Activated CD4-positive, alpha-beta T cell treated with anti-CD3 and anti-CD28 coated beads for 36 hours (primary cell): ENCODE measurements around the gene TENM4. TPM values are rescaled to one million over a fixed set of nuclear protein-coding genes. Genes with fewer than 3 reads are reported as not detected.
"Not testable (repeated sequence)": the region's sequence is repeated elsewhere in the genome, so short reads cannot be mapped to it uniquely, and the experiment has no call there.

Source experiments
- ATAC-seq: fragments of 200-7000 bp; cut with Tn5 transposase; one replicate; pipeline ENCODE4 v1.10.0; 2021; ENCODE audit warnings: mild to moderate bottlenecking, moderate library complexity
- CTCF ChIA-PET: fragments of 350-600 bp; sonication (Branson Sonifier 250); formaldehyde crosslinking; loops from one replicate; lab custom pipeline; 2021; ENCODE audit warnings: antibody characterized with exemption; lab: Charles Lee
- POLR2A ChIA-PET: fragments of 350-600 bp; sonication (Branson Sonifier 250); formaldehyde crosslinking; loops from one replicate; lab custom pipeline; 2021; ENCODE audit warnings: antibody characterized with exemption, inconsistent platforms; lab: Charles Lee
- DNase-seq: peaks from one replicate; pipeline ENCODE4 v3.0.0-alpha.2; 2020
- H3K27ac Mint-ChIP-seq: one replicate; pipeline ENCODE4 v1.8.0; 2021; ENCODE audit warnings: mixed read lengths
- H3K27me3 Mint-ChIP-seq: one replicate; pipeline ENCODE4 v1.8.0; 2021; ENCODE audit warnings: mixed read lengths
- H3K36me3 Mint-ChIP-seq: one replicate; pipeline ENCODE4 v1.8.0; 2021; ENCODE audit warnings: low read depth, mixed read lengths
- H3K4me1 Mint-ChIP-seq: one replicate; pipeline ENCODE4 v1.8.0; 2021; ENCODE audit warnings: mixed read lengths
- H3K4me3 Mint-ChIP-seq: one replicate; pipeline ENCODE4 v1.8.0; 2021; ENCODE audit warnings: mild to moderate bottlenecking, moderate library complexity, mixed read lengths
- H3K9me3 Mint-ChIP-seq: one replicate; pipeline ENCODE4 v1.8.0; 2021; ENCODE audit warnings: low read depth, mixed read lengths
- intact Hi-C, 2 experiments: fragments of 100-400 bp; cut with DNase I in 1 of 2; cut with micrococcal nuclease in 1 of 2; formaldehyde crosslinking; loops; one replicate each; pipeline versions ENCODE4 v1.14.2 to v1.15.1; 2022 to 2024; cut with DNase I, micrococcal nuclease
- total RNA-seq, 2 experiments: library from RNA; stranded (reverse); gene quantifications; one replicate each; pipeline ENCODE4 v1.2.3, GENCODE V29; 2021

The TENM4 gene
- total RNA-seq, 2 experiments from 2014 or later = not detected

DNA sequence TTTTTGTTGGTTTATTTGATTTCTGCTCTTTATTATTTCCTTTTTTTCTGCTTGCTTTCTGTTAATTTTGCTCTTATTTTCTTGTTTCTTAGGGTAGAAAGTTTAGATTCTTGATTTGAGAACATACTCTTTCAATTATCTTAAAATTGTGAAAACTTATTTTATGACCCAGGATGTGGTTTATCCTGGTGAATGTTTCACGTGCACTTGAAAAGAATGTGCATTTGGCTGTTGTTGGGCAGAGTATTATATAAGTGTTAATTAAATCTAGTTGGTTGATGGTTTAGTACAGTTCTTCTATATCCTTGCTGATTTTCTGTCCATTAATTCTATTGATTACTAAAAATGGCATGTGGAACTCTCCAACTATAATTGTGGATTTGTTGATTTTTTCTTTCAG is 799.3 kb downstream of the TENM4 start:
- no peak for DNase-seq
- ATAC-seq = no peak
- H3K36me3 Mint-ChIP-seq = no peaks in the 10 kb centered on the region
- ChIA-PET POLR2A (no interaction called here), CTCF (interaction anchor here (0.7 kb wide), 1 partner anchor 294 kb away, joined by 3 read pairs; no protein-coding TSS in a partner anchor)
- no peak overlapping the region for H3K4me3 Mint-ChIP-seq
- H3K9me3 Mint-ChIP-seq = peaks cover 5% of the 10 kb centered on the region
- intact Hi-C loops = loop anchor here in 1 of 2 experiments (10.0 kb wide), 1 partner anchor 433 kb away; no protein-coding TSS in a partner anchor
- H3K27ac Mint-ChIP-seq = no peak overlapping the region
- peaks cover 28% of the 10 kb centered on the region for H3K4me1 Mint-ChIP-seq
- H3K27me3 Mint-ChIP-seq = peaks cover 5% of the 10 kb centered on the region

DNA sequence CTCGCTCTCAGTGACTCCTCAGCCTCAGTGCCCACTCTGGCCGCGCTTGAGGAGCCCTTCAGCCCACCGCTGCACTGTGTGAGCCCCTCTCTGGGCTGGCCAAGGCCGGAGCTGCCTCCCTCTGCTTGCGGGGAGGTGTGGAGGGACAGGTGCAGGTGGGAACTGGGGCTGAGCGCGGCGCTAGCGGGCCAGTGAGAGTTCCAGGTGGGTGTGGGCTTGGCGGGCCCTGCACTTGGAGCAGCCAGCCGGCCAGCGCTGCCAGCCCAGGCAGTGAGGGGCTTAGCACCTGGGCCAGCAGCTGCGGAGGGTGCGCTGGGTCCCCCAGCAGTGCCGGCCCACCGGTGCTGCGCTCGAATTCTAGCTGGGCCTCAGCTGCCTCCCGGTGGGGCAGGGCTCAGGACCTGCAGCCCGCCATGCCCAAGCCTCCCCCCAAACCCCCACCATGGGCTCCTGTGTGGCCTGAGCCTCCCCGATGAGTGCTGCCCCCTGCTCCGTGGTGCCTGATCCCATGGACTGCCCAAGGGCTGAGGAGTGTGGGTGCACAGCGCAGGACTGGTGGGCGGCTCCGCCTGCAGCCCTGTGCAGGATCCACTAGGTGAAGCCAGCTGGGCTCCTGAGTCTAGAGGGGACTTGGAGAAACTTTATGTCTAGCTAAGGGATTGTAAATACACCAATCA is 802.0 kb downstream of the TENM4 start:
- intact Hi-C loops = no loop called here
- CTCF ChIA-PET = no interaction called here
- DNase-seq = no peak
- peaks cover 10% of the 10 kb centered on the region for H3K9me3 Mint-ChIP-seq
- H3K27ac Mint-ChIP-seq = no peak overlapping the region
- ATAC-seq = no peak
- peaks cover 37% of the 10 kb centered on the region for H3K4me1 Mint-ChIP-seq
- POLR2A ChIA-PET = no interaction called here
- H3K4me3 Mint-ChIP-seq = no peak overlapping the region
- peaks cover 3% of the 10 kb centered on the region for H3K36me3 Mint-ChIP-seq
- peaks cover 10% of the 10 kb centered on the region for H3K27me3 Mint-ChIP-seq

- ATAC-seq, intact Hi-C loops, H3K4me3 Mint-ChIP-seq, DNase-seq, CTCF ChIA-PET, H3K27ac Mint-ChIP-seq, H3K36me3 Mint-ChIP-seq, POLR2A ChIA-PET: not testable (repeated sequence)
- Mint-ChIP-seq H3K27me3 (peaks cover 15% of the 10 kb centered on the region), H3K4me1 (peaks cover 27% of the 10 kb centered on the region), H3K9me3 (peaks cover 10% of the 10 kb centered on the region)
These were observed 803.3 kb downstream of the TENM4 start for GRCh38 chr11:78637527-78637926.

GRCh38 chr11:78635814-78636506 is 804.9 kb downstream of the TENM4 start:
- DNase-seq = no peak
- no peak overlapping the region for H3K4me3 Mint-ChIP-seq
- H3K36me3 Mint-ChIP-seq = peaks cover 3% of the 10 kb centered on the region
- intact Hi-C loops = loop anchor here in 1 of 2 experiments (1.0 kb wide), 1 partner anchor 16 kb away; no protein-coding TSS in a partner anchor
- H3K9me3 Mint-ChIP-seq = peaks cover 10% of the 10 kb centered on the region
- H3K27ac Mint-ChIP-seq = peak overlapping the region; percentile 4
- peaks cover 17% of the 10 kb centered on the region for H3K27me3 Mint-ChIP-seq
- peaks cover 19% of the 10 kb centered on the region for H3K4me1 Mint-ChIP-seq
- peak; percentile 83 for ATAC-seq
- POLR2A ChIA-PET = no interaction called here
- CTCF ChIA-PET = interaction anchor here (0.6 to 0.9 kb wide), 3 partner anchors 9 to 858 kb away, joined by 3 to 5 read pairs (median 3); no protein-coding TSS in a partner anchor

DNA sequence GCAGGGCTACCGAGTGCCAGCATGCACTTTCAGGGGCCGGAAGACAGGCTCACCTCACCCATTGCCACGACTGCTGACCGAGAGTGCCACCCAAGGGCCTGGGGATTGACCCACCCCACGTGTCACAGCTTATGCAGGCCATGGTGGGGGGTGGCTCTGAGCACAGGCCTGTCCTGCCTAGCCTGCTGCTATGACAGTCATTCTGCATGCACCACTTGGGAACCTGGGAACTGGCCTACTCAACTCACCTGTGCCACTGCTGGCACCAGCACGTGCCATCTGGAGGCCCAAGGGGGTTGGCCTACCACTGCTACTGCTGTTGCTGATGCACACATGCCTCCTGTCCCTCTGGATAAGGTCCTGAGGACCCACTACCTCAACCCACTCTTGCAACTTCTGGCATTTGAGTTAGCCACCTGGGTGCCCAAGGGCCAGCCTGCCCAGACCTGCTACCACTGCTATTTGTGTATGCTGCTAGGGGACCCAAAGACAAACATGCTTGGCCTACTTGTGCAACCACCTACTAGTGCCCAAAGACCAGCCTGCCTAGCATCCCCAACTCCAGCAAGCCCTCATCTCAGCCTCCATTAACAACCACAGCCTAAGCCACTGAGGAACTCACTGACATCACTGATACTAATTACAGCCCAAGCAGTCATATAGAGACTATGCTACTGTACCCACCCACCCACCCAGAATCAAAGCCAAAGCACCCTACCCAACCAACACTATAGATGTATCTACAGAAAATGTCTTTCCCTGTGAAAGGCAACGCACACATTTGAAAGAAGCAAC is 807.1 kb downstream of the TENM4 start:
- CTCF ChIA-PET = interaction anchor here (0.6 kb wide), 1 partner anchor 801 kb away, joined by 3 read pairs; no protein-coding TSS in a partner anchor
- H3K36me3 Mint-ChIP-seq = peaks cover 5% of the 10 kb centered on the region
- peaks cover 19% of the 10 kb centered on the region for H3K4me1 Mint-ChIP-seq
- no peak overlapping the region for H3K4me3 Mint-ChIP-seq
- peaks cover 17% of the 10 kb centered on the region for H3K27me3 Mint-ChIP-seq
- ATAC-seq = peak; percentile 23
- DNase-seq = no peak
- POLR2A ChIA-PET = no interaction called here
- intact Hi-C loops = no loop called here
- H3K27ac Mint-ChIP-seq = no peak overlapping the region
- peaks cover 14% of the 10 kb centered on the region for H3K9me3 Mint-ChIP-seq

GRCh38 chr11:78630561-78631303 is 810.1 kb downstream of the TENM4 start:
- intact Hi-C loops = no loop called here
- peaks cover 11% of the 10 kb centered on the region for H3K9me3 Mint-ChIP-seq

GRCh38 chr11:78630155-78630554 is 810.7 kb downstream of the TENM4 start:
- Mint-ChIP-seq H3K9me3 (peaks cover 10% of the 10 kb centered on the region), H3K4me1 (peaks cover 7% of the 10 kb centered on the region), H3K27me3 (peaks cover 15% of the 10 kb centered on the region), H3K27ac (no peak overlapping the region), H3K36me3 (peaks cover 5% of the 10 kb centered on the region), H3K4me3 (no peak overlapping the region)
- ATAC-seq = no peak
- intact Hi-C loops = no loop called here
- CTCF ChIA-PET = no interaction called here
- POLR2A ChIA-PET = no interaction called here
- DNase-seq = no peak

More at GRCh38 chr11:78630561-78631303, 810.1 kb downstream of the TENM4 start:
- ATAC-seq (no peak), DNase-seq (no peak)
- ChIA-PET CTCF (no interaction called here), POLR2A (no interaction called here)
- H3K4me1 Mint-ChIP-seq = peaks cover 10% of the 10 kb centered on the region
- peaks cover 5% of the 10 kb centered on the region for H3K36me3 Mint-ChIP-seq
- H3K27me3 Mint-ChIP-seq = peaks cover 16% of the 10 kb centered on the region
- no peak overlapping the region for H3K4me3 Mint-ChIP-seq
- H3K27ac Mint-ChIP-seq = no peak overlapping the region

DNA sequence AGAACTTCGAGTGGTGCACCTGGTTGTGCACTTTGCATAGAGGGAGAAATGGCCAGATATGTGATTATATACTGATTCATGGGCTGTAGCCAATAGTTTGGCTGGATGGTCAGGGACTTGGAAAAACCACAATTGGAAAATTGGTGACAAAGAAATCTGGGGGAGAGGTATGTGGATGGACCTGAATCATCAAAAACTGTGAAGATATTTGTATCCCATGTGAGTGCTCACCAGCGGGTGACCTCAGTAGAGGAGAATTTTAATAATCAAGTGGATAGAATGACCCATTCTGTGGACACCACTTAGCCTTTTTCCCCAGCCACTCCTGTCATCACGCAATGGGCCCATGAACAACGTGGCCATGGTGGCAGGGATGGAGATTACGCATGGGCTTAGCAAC is 818.2 kb downstream of the TENM4 start:
- Mint-ChIP-seq H3K9me3 (peaks cover 8% of the 10 kb centered on the region), H3K27me3 (peaks cover 13% of the 10 kb centered on the region), H3K27ac (no peak overlapping the region), H3K4me1 (no peaks in the 10 kb centered on the region), H3K4me3 (no peak overlapping the region), H3K36me3 (no peaks in the 10 kb centered on the region)
- CTCF ChIA-PET = no interaction called here
- POLR2A ChIA-PET = no interaction called here
- ATAC-seq (no peak), DNase-seq (no peak)
- intact Hi-C loops = no loop called here

- CTCF ChIA-PET = no interaction called here
- ATAC-seq (no peak), DNase-seq (no peak)
- Mint-ChIP-seq H3K9me3 (peaks cover 8% of the 10 kb centered on the region), H3K27me3 (peaks cover 10% of the 10 kb centered on the region), H3K4me1 (no peaks in the 10 kb centered on the region), H3K27ac (no peak overlapping the region), H3K4me3 (no peak overlapping the region), H3K36me3 (no peaks in the 10 kb centered on the region)
- POLR2A ChIA-PET = no interaction called here
- intact Hi-C loops = no loop called here
These were observed 820.7 kb downstream of the TENM4 start for GRCh38 chr11:78620159-78620558.

DNA sequence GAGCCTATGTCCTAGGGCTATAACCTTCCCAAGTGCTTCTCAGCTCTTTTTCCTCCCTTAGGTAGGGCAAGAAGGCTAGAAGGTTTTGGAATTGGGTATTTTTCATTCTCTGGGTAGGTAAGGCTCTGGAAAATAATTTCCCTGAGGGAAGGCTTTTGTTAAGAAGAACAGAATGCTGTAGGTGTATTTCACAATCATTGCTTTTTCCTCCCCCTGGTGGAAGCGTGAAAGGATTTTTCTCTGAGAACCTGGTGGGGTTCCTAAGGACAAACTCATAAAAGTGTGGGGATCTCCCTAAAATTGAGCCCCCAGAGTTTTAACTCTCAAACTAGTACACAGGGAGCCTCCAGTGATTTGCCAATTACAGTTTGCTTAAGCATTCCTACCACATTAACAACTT is 825.1 kb downstream of the TENM4 start:
- H3K9me3 Mint-ChIP-seq = peaks cover 9% of the 10 kb centered on the region
- no peak overlapping the region for H3K27ac Mint-ChIP-seq
- POLR2A ChIA-PET = no interaction called here
- intact Hi-C loops = no loop called here
- H3K4me3 Mint-ChIP-seq = no peak overlapping the region
- no peaks in the 10 kb centered on the region for H3K4me1 Mint-ChIP-seq
- peaks cover 5% of the 10 kb centered on the region for H3K27me3 Mint-ChIP-seq
- ATAC-seq (no peak), DNase-seq (no peak)
- no peaks in the 10 kb centered on the region for H3K36me3 Mint-ChIP-seq
- CTCF ChIA-PET = no interaction called here

- Mint-ChIP-seq H3K27me3 (no peaks in the 10 kb centered on the region), H3K27ac (no peak overlapping the region), H3K4me1 (no peaks in the 10 kb centered on the region), H3K36me3 (no peaks in the 10 kb centered on the region), H3K4me3 (no peak overlapping the region), H3K9me3 (peaks cover 1% of the 10 kb centered on the region)
- no peak for DNase-seq
- POLR2A ChIA-PET = no interaction called here
- no peak for ATAC-seq
- intact Hi-C loops = no loop called here
- CTCF ChIA-PET = no interaction called here
These were observed 827.4 kb downstream of the TENM4 start for GRCh38 chr11:78613378-78613813.
